ENCODE measurements around the gene SLC9A9. TPM values are rescaled to one million over a fixed set of nuclear protein-coding genes. Genes with fewer than 3 reads are reported as not detected.

Gene SLC9A9
- total and polyA plus RNA-seq, 9 of the 15 experiments (the other 6 are each of a cell fraction or from before 2014, with no cell fraction given): 0.03 to 0.13 TPM; not detected in 7

- POLR2A ChIA-PET: no interaction called here
Measured at GRCh38 chr3:143221446-143221845, 626.8 kb downstream of the SLC9A9 start.

GRCh38 chr3:143220741-143221140 lies 627.5 kb downstream of the SLC9A9 start:
- in situ Hi-C loops (cut with MboI): no loop called here
- Histone ChIP-seq H3K9me3 (replicated peaks; ENCODE audit: control insufficient read depth, insufficient read depth, low read depth, low read length) (no peaks in the 10 kb centered on the region), H4K20me1 (replicated peaks; ENCODE audit: control insufficient read depth, insufficient read depth, low read length) (no peaks in the 10 kb centered on the region), H3K4me3 (no peak overlapping the region), H2AFZ (ENCODE audit: low read depth, low read length) (no peak overlapping the region), H3K9me1 (ENCODE audit: control insufficient read depth, insufficient read depth, low read length) (no peaks in the 10 kb centered on the region), H3K36me3 (ENCODE audit: control insufficient read depth, insufficient read depth, low read length) (no peaks in the 10 kb centered on the region), H3K27me3 (ENCODE audit: control insufficient read depth in 2 of 2, insufficient read depth in 2 of 2, low read length in 2 of 2) (no peaks in the 10 kb centered on the region), H3K4me1 (replicated peaks in 1 of 2; ENCODE audit: control insufficient read depth in 2 of 2, insufficient read depth in 2 of 2, low read length in 2 of 2) (peaks cover 6 to 27% of the 10 kb centered on the region in 2 experiments; a peak in 4 of 5 replicates), H3K4me2 (ENCODE audit: insufficient read depth, low read length) (no peak overlapping the region), H3K27ac (ENCODE audit: extremely low read depth, low read depth, low read length) (no peak overlapping the region), H3K9ac (ENCODE audit: insufficient read depth in 1 of 2, low read depth in 2 of 2, low read length in 2 of 2) (no peak overlapping the region), H3K79me2 (ENCODE audit: control insufficient read depth, insufficient read depth, low read length) (no peaks in the 10 kb centered on the region)
- intact Hi-C loops (cut with micrococcal nuclease): no loop called here
- FAIRE-seq: no peak
- 57% methylated on average over 3 of the region's 3 CpGs for WGBS (ENCODE audit: insufficient coverage, low coverage, missing lambda C conversion rate)
- CTCF ChIA-PET (ENCODE audit: low intra/inter-chr PET ratio): no interaction called here
- DNase-seq (ENCODE audit: extremely low read depth in 1 of 4, low spot score in 3 of 4): no peak
- TF ChIP-seq MAFF (IDR thresholded peaks at IDR 0.05; ENCODE audit: low read length): no peak
- BruUV-seq (replicated peaks): no TSS peak
- POLR2A ChIA-PET: no interaction called here
- ATAC-seq: no peak

More at GRCh38 chr3:143221446-143221845, 626.8 kb downstream of the SLC9A9 start:
- Histone ChIP-seq H4K20me1 (replicated peaks; ENCODE audit: control insufficient read depth, insufficient read depth, low read length) (no peaks in the 10 kb centered on the region), H3K9me3 (replicated peaks; ENCODE audit: control insufficient read depth, insufficient read depth, low read depth, low read length) (no peaks in the 10 kb centered on the region), H3K36me3 (ENCODE audit: control insufficient read depth, insufficient read depth, low read length) (no peaks in the 10 kb centered on the region), H3K27ac (ENCODE audit: extremely low read depth, low read depth, low read length) (no peak overlapping the region), H3K9ac (ENCODE audit: insufficient read depth in 1 of 2, low read depth in 2 of 2, low read length in 2 of 2) (no peak overlapping the region), H3K79me2 (ENCODE audit: control insufficient read depth, insufficient read depth, low read length) (no peaks in the 10 kb centered on the region), H3K27me3 (ENCODE audit: control insufficient read depth in 2 of 2, insufficient read depth in 2 of 2, low read length in 2 of 2) (no peaks in the 10 kb centered on the region), H3K9me1 (ENCODE audit: control insufficient read depth, insufficient read depth, low read length) (no peaks in the 10 kb centered on the region), H3K4me2 (ENCODE audit: insufficient read depth, low read length) (no peak overlapping the region), H3K4me3 (no peak overlapping the region), H2AFZ (ENCODE audit: low read depth, low read length) (no peak overlapping the region), H3K4me1 (replicated peaks in 1 of 2; ENCODE audit: control insufficient read depth in 2 of 2, insufficient read depth in 2 of 2, low read length in 2 of 2) (peaks cover 6 to 24% of the 10 kb centered on the region in 2 experiments; a peak in 4 of 5 replicates)
- CTCF ChIA-PET (ENCODE audit: low intra/inter-chr PET ratio): no interaction called here
- BruUV-seq (replicated peaks): no TSS peak
- FAIRE-seq: peak; percentile 6
- WGBS (ENCODE audit: insufficient coverage, low coverage, missing lambda C conversion rate): 80% methylated on average over 3 of the region's 3 CpGs
- no peak for ATAC-seq
- TF ChIP-seq MAFF (IDR thresholded peaks at IDR 0.05; ENCODE audit: low read length): peak; percentile 47
- TF ChIP-seq ZNF584 (CRISPR knock-in tag; IDR thresholded peaks at IDR 0.05; ENCODE audit: low read depth): no peak
- TF ChIP-seq C11orf30 (IDR thresholded peaks at IDR 0.05; ENCODE audit: low read depth): peak; percentile 35; the same call in 1 of the 2 replicates
- TF ChIP-seq ZNF316 (IDR thresholded peaks at IDR 0.05): peak; percentile 62
- peak; percentile 7 for TF ChIP-seq MEIS2 (IDR thresholded peaks at IDR 0.05; ENCODE audit: partially characterized antibody)
- no peak for TF ChIP-seq ZNF239 (CRISPR knock-in tag; IDR thresholded peaks at IDR 0.05)
- TF ChIP-seq POLR2AphosphoS2 (IDR thresholded peaks at IDR 0.05; ENCODE audit: low read length): no peak
- no peak for DNase-seq (ENCODE audit: extremely low read depth in 1 of 4, low spot score in 3 of 4)
- in situ Hi-C loops (cut with MboI) (no loop called here), intact Hi-C loops (cut with micrococcal nuclease) (no loop called here)
